Frontal cortex (tissue), 4 donors: ENCODE measurements around the gene AIG1. TPM values are rescaled to one million over a fixed set of nuclear protein-coding genes. Genes with fewer than 3 reads are reported as not detected.
"Not testable (repeated sequence)": the region's sequence is repeated elsewhere in the genome, so short reads cannot be mapped to it uniquely, and the experiment has no call there.

Source experiments
- DNase-seq, 2 donors: peaks; one replicate each; pipeline ENCODE4 v3.0.0; 2012; ENCODE audit warnings: low spot score in 2 of 2
- FAIRE-seq: peaks from 2 replicates; lab custom pipeline; 2012; peaks lifted over from hg19 to GRCh38; lab: Jason Lieb, UNC
- total RNA-seq: library from RNA; depleted of rRNA; stranded (reverse); fragments of >200 nt; gene quantifications from one replicate; pipeline ENCODE4 v1.2.3, GENCODE V29; 2014
- donor health status: control.
- donor health status: control.
- donor health status: control.

AIG1 gene
- total RNA-seq, 1 donor from 2014 or later = 39.5 TPM

DNA sequence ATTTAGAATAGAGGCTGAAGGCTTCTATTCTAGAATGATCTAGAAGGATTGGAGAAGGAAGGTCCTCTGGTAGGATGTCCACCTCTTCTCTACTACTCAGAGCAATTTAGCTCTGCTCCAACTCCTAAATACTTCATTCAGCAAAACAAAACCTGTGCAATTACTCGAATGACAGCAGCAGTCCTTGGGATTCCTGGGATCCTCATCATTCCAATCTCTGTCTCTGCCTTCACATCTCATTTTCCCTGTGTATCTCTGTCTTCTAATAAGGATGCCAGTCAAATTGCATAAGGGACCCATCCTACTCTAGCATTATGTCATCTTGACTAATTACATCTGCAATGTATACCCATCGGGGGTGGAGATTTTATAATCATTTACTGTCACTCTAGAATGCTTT is 5.5 kb upstream of the AIG1 start:
- FAIRE-seq = no peak
- no peak for DNase-seq

GRCh38 chr6:143055891-143056290 is 4.8 kb upstream of the AIG1 start:
- DNase-seq (no peak), FAIRE-seq (no peak)

- FAIRE-seq (no peak), DNase-seq (no peak)
Observed at GRCh38 chr6:143058987-143059386, 1.7 kb upstream of the AIG1 start.

DNA sequence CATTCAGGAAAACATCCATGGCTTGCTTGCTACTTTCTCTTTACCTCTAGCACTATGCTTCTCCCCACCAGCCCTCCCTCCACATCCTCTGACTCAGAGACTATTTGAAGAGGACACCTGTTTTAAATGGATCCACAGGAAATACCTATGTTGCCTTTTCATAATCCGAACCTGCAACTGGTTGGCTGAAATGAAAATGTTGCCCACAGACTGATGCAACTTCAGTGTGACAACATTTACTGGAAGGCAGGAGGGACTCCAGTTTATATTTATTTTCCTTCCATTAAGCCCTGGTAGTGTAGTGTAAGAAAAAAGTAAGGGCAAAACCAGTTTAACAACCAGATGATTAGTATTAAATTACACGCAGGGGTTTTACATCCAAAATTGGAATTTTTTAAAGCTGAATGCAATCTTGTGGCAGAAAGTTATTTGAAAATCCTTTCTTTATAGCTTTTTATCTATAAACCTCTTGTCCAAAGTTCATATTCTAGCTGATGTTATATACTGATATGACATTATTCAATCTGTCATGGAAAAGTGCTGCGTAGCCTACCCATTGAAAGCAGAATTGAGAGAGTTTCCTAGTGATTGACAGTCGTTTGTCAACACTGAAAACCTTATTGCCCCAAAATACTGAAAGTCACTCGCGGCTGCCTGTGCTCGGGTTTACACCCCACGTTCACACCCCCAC is 881 bp upstream of the AIG1 start:
- DNase-seq = no peak
- FAIRE-seq = no peak

DNA sequence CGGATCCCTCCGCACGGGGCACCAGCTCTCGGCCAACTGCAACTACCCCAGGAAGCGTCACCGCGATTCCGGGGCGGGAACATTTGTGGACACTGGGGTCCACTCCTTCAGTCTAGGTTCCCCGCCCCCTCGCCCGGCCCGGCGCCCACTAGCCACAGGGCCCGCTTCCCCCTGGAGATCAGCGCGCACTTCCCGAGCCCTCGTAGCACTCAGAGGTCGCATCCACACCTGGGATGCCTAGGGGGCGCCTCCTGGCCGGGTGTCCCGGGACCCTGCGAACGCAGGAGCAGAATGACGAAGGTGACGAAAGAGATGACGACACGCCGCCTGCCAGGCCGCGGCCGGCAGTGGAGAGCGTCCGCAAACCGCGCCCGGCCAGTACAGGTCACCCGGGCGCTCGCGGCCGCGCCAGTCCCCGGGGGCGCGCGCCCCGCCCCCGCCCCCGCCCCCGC is 309 bp upstream of the AIG1 start:
- DNase-seq (peak; percentile 83 to 87), FAIRE-seq (no peak)

DNA sequence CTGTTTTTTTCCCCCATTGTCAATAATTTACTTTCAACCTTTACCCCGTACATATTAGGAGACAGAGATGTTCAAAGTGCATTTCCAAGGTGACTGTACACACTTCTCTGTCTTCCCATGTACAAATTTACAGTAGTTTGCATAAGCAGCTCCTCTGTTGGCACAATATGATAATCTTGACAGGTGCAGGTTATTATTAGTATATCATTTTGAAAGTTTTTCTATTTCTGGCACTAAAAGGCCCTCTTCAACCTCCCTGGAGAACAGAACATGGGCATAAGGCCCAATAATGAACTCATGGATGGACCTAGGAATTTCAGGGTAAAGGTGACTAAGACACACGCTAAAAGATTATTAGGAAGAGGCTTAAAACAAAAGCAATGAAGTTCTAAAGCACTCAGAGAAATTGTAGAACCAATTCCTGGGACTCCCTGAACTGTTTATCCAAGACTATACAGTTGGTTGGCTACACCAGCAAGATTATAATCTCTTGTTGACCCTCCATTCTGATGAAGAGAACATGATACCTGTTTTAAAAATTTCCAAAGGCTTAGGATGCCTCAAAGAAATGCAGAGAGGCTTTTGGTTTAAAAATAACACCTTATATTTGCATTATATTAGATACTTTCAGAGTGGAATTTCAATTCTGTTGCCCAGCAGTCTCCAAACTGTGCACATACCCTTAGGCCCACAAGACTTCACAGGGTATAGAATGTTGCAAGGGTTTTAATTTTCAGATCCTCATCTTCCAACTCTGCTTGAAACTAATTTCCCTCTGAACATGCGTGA is 1.1 kb downstream of the AIG1 start:
- FAIRE-seq = no peak
- no peak for DNase-seq

- FAIRE-seq = no peak
- DNase-seq = no peak
Observed at GRCh38 chr6:143062551-143062950, 1.9 kb downstream of the AIG1 start.

GRCh38 chr6:143063631-143064030 is 2.9 kb downstream of the AIG1 start:
- DNase-seq (no peak), FAIRE-seq (no peak)

DNA sequence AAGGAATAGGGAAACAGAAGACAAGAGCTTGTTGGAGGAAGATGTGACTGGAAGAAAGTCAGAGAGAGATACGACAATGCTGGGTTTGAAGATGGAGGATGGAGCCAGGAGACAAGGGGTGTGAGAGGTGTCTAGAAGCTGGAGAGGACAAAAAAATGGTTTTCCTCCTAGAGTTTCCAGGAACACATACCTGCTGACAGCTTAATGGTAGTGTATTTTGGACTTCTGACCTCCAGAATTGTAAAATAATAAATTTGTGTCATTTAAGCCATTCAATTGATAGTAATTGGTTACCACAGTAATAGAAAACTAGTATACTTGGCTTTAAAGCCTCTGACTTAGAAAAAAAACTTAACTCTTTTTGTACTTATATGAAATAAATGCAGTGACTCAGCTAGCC is 3.6 kb downstream of the AIG1 start:
- FAIRE-seq (no peak), DNase-seq (no peak)

DNA sequence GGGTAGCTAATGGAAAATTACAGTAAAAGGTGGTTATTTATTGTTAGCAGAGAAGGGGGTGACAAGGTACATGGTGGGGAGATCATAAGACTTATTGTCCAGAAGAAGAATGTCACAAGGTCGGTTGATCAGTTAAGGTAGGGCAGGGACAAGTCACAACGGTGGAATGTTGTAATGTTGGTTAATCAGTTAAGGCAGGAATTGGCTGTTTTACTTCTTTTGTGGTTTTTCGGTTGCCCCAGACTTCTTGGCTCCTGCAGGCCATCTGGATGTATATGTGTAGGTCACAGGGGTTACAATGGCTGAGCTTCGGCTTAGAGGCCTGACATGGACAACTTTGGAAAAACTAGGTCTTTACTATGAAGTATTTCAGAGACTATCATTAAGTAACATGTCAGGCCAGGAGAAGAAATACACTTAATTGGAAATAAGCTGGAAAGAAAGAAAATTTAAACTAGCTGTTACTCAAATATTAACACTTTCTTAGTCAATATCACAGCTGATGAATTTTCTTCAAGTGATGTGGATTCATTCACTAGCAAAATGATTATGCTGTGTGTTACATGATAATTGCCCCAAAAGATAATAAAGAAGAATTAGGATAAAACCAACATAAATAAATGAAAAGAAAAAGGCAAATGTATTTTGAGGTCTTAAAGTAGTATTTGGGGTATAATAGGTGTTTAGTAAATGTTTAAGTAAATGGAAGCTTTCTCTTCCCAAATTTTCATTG is 4.4 kb downstream of the AIG1 start:
- no peak for DNase-seq
- FAIRE-seq = no peak

- FAIRE-seq = no peak
Observed at GRCh38 chr6:143068001-143068400, 7.3 kb downstream of the AIG1 start.

DNA sequence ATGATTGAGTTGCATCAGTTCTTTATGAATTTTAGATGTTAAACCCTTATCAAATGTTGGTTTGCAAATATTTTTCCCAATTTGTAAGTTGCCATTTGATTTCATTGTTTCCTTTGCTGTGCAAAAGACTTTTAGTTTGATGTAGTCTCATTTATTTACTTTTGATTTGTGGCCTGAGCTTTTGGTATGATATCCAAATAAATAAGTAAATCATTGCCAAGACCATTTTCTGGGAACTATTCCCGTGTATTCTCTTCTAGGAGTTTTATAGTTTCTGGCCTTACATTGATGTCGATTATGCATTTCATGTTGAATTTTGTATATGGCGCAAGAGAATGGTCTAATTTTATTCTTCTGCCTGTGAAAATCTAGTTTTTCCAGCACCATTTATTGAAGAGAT is 13.4 kb downstream of the AIG1 start:
- DNase-seq (no peak), FAIRE-seq (no peak)

More at GRCh38 chr6:143068001-143068400, 7.3 kb downstream of the AIG1 start:
- DNase-seq = no peak

DNA sequence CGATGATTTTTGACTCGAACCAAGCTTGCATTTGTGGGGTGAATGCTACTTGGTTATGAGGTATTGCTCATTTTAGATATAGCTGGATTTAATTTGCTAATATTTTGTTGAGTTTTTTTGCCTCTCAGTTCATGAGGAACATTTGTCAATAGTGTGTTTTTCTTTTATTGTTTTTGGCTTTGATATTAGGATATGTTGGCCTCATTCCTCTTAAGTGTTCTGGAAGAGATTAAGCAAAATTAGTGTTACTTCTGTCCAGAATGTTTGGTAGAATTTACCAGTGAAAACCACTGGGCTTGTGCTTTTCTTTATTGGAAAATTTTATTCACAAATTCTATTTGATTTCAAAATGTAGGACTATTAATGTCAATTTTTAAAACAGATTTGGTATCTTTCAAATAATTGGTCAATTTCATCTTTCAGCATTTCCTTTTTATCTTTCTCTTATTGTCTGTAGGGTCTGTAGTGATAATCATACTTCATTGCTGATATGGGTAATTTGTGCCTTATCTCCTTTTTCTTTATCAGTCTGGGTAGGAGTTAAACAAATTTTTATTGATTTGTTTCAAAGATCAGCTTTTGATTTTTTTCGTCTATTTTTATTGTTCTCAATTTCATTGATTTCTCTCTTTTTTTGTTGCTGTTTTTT is 14.1 kb downstream of the AIG1 start:
- FAIRE-seq (no peak), DNase-seq (no peak)

GRCh38 chr6:143078468-143079324 is 18.0 kb downstream of the AIG1 start:
- FAIRE-seq = no peak
- no peak for DNase-seq

DNA sequence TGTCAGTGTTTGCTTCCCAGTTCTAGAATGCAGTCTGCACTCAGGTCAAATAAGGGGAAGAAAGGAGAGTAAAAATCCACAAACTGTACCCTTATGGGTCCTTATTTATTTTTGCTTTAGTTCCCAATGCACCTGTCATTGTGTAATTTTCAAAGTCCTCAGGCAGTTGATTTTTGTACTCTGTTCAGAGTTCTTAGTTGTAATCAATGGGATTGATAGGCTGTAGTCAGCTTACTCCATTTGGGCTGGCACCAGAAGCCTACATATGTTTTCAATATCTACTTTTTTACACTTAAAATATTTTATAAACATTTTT is 18.6 kb downstream of the AIG1 start:
- FAIRE-seq = no peak
- no peak for DNase-seq

GRCh38 chr6:143082274-143082673 is 21.6 kb downstream of the AIG1 start:
- not testable (repeated sequence) for FAIRE-seq, DNase-seq

DNA sequence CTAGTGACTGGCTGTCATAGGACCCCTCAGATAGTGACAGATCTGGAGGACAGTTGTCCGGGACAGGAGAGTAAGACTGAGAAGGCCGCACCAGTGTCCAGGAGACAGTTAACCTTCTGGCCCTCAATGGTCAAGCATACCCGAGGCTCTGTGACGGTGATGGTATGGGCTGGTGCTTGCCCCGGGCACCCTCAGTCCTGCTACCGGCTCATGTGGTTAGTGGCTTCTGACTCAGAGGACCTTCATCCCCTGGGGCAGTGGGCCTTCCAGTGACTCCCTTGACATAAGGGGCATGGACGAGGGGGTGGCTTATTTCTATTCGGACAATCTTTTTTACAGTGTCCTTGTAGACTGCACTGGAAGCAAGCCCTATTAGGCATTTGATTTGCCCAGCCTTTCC is 23.3 kb downstream of the AIG1 start:
- FAIRE-seq, DNase-seq: not testable (repeated sequence)

- not testable (repeated sequence) for DNase-seq, FAIRE-seq
Observed at GRCh38 chr6:143087335-143087734, 26.6 kb downstream of the AIG1 start.

DNA sequence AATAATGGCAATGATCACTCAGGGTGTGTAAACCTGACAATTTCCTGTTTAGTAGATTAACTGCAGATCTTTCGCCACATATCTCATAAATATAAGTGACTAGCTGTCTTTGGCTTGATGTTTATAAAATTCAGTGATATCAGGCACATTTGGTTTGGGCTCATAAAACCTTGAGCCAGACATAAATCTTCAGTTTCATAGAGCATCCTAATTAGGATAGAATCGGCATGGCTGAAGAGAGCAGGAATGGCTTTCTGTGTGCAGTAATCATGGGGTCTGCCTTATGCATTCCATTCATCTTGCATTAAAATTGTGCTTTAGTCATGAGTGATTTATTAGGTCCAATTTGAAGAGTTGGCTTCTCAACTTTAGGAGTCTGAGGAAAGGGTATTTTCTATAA is 27.2 kb downstream of the AIG1 start:
- no peak for FAIRE-seq
- DNase-seq = no peak
